ENCODE measurements around the gene KRTAP10-11. TPM values are rescaled to one million over a fixed set of nuclear protein-coding genes. Genes with fewer than 3 reads are reported as not detected.
"Not testable (repeated sequence)": the region's sequence is repeated elsewhere in the genome, so short reads cannot be mapped to it uniquely, and the experiment has no call there.

KRTAP10-11 gene
- polyA plus RNA-seq, 3 donors: not detected

DNA sequence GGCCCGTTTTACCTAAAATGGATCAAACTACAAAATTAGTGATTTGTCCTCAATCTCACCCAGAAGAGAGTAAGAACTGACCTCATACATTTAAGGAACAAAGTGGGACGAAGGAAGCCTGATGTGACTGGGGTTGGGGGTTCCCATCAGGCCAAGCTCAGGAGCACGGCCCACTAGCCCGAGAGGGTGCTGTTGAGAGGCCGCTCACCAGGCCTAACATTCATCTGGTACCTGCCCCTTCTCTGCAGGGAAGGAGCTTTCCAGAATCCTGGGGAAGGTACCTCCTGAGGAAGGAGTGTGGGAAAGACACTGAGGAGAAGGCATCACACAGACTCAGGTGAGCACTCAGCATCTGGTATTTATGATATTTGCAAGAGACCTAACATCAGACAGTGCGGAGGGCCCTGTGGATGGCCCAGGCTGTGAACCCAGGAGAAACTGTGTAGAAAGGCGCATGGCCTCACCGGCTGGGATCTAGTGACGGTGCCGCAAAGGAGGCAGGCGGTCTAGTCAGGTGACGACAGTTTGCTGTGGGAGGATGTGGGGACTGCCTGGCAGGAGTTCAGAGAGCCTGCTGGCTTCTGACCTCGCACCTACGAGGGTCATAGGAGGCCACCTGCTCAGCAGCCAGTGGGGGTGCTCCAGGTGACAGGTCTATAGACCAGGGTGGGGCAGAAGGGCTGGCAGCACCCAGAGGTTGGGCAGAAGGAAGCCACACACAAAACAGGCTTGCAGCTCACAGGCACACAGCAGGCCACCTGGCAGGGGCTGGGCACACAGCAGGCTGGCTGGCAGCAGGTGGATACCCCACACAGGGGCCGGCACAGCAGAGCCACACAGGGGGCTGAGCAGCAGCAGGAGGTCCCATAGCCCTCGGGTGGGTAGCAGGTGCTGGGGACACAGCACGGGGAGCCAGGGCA is 7.7 kb downstream of the KRTAP10-11 start:
- H3K27ac ChIP-seq (ENCODE audit: low read depth, low read length): no peak overlapping the region
- WGBS, 3 donors: 65 to 82% (median 81%) methylated on average over 17 of the region's 17 CpGs

DNA sequence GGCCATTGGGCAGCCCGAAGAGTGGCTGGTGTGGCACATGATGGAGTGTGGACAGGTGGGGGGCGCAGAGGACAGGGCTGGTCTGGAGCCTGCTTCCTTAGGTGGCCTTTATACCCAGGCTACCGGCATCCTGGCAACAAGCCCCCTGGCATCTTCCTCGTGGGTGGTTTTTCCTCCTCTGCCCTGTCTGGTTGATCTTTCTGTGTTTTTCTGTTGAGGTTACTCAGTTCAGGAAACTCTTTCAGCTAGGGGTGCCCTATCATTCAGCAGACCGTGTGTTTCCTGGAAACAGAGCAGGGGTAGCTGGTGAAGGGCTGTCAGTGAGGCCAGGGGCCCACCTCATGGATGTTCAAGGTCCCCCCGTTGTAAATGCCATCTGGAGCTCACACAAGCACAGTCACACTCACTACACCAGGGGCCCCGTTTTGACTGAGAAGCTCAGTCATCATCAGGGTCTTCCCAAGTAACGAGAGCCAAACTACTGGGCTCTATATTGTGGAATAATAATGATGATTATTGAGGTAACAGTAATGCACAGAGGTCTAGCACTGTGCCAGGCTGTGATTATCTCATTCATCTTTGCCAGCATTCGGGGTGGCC is 8.5 kb downstream of the KRTAP10-11 start, which contains the start of gene KRTAP12-4:
Gene KRTAP12-4 (minus strand): TSS at position 84 of the 600 bp plus-strand sequence. CDS start 45 bp downstream, at position 39.
- H3K27ac ChIP-seq (ENCODE audit: low read depth, low read length): no peak within 1 kb of the TSS
- WGBS, 3 donors: 66 to 67% (median 66%) methylated on average over 8 to 9 of the region's 9 CpGs

DNA sequence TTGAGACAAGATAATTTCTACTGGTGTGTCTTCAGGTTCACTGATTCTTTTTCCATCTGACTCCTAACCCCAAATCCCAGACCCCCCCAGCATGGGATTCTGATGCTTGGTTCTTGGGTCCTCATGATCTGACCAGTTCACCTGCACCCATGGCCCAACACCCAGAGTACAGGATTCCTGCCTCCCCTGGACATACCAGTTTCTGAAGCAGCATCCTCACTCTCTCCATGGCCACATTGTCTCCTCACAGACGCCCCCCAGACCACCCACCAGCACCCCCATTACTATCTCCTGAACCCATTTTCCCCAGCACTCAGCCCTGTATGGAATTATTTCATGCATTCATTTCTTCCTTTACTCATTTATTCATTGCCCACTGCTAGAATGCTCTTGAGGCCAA is 10.7 kb downstream of the KRTAP10-11 start:
- H3K27ac ChIP-seq (ENCODE audit: low read depth, low read length): no peak overlapping the region
- WGBS, 3 donors: 35 to 76% (median 47%) methylated on average over 1 of the region's 1 CpG

DNA sequence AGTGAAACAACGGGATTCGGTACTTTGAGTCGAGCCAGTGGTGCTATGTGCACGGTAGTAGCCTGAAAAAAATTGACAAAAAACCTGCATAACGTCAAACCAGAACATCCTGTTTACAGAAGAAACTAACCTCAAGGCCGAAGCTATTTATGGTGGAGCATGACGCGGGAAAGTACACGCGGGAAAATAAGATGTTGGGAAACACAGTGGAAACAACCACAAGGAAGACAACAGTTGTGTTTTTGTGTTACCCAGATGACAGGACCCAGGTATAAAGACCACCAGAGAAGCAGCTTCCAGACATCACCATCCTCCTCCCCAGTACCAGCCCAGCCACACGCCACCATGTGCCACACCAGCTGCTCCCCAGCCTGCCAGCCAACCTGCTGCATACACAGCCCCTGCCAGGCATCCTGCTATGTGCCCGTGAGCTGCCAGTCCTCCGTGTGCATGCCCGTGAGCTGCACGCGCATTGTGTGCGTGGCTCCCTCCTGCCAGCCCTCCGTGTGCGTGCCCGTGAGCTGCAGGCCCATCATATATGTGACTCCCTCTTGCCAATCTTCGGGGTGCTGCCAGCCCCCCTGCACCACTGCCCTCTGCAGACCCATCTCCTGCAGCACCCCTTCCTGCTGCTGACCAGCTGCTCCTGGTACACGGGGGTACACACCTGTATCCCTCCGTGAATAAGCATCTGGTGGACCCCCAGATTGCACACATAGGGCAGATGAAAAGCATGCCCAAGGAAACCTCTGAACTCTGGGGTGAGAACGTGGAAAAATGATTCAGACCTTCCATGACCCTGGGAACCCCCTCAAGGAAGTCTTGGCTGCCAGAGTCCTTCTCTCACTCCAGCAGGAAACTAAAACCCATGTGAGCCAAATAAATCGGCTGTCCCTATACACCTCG is 11.7 kb downstream of the KRTAP10-11 start, which contains the start of gene KRTAP12-3:
Gene KRTAP12-3 (plus strand): TSS at position 298 of the 906 bp plus-strand sequence. CDS start 48 bp downstream, at position 346.
- H3K27ac ChIP-seq (ENCODE audit: low read depth, low read length): no peak within 1 kb of the TSS
- WGBS, 3 donors: 62 to 68% (median 68%) methylated on average over 26 of the region's 26 CpGs

DNA sequence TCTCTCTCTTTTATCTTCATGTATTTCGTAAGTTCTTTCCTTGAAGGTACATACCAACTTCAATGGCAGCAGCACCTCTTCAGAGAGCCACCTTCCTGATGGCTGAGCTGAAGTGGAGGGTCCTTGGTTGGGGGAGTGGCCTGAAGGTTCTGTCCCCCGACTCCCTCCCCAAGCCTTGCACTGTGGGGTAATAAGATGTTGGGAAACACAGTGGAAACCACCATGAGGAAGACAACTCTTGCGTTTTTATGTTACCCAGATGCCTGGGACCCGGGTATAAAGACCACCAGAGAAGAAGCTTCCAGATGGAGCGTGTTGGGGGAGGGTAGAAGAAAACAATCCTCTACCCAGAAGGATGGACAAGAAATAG is 12.3 kb downstream of the KRTAP10-11 start:
- 72 to 76% (median 72%) methylated on average over 5 of the region's 5 CpGs for WGBS, 3 donors

DNA sequence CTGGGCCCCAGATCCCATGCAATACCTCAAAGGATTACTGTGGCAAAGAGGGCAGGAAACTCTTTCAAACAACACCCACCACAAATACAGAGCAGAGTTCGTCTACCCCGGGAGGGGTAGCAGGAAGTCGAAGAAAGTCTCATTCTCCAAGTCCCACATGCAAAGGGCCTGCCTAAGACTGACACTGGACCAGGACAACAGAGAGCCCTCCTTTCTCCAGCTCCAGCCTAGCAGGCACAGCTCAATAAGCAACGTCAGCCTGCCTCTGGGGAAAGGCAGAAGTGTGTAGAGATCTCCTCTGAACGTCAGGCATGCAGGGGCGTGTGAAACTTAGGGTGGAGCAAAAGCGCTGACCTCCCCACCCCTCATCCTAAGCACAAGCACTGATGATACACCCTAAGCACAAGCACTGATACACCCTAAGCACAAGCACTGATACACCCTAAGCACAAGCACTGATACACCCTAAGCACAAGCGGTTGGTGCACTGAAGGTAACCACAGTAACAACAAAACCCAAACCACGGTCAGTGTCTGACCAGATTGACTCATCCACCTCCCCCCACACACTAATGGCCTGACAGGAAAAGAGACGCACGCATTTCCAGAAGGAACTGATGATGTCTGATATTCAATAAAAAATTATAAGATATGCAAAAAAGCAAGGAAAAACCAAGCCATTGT is 12.8 kb downstream of the KRTAP10-11 start:
- no peak overlapping the region for H3K27ac ChIP-seq (ENCODE audit: low read depth, low read length)
- 44 to 57% (median 49%) methylated on average over 11 of the region's 11 CpGs for WGBS, 3 donors

More for the DNA sequence above, 12.3 kb downstream of the KRTAP10-11 start:
- no peak overlapping the region for H3K27ac ChIP-seq (ENCODE audit: low read depth, low read length)

DNA sequence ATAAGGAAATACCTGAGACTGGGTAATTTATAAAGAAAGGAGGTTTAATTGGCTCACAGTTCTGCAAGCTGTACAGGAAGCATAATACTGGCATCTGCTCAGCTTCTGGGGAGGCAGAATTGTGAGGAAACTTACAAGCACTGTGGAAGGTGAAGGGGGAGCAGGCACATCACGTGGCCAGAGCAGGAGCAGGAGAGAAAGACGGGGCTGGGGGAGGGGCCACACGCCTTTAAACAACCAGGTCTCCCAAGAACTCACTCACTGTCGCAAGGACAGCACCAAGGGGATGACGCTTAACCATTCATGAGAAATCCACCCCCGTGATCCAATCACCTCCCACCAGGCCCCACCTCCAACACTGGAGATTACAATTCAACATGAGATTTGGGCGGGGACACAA is 15.4 kb downstream of the KRTAP10-11 start:
- 32 to 65% (median 44%) methylated on average over 7 of the region's 7 CpGs for WGBS, 3 donors
- not testable (repeated sequence) for H3K27ac ChIP-seq (ENCODE audit: low read depth, low read length)

DNA sequence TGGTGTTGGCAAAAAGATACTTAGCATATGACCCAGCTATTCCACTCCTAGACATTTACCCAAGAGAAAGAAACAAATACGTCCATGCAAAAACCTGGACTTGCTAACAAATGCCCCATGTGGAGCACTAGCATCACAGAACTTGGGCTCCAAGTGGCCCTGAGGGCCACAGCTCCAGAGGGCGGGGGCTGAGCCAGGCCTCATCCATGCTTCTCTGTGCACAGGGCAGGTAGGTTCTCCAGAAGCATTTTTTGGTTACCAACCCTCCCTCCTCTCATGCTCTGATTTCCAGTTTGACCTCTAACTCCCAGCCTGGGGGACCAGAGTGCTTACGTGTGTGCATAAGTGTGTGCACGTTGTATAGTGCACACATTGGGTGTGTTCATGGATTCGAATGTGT is 18.5 kb downstream of the KRTAP10-11 start:
- 76 to 86% (median 85%) methylated on average over 5 of the region's 5 CpGs for WGBS, 3 donors
- no peak overlapping the region for H3K27ac ChIP-seq (ENCODE audit: low read depth, low read length)

DNA sequence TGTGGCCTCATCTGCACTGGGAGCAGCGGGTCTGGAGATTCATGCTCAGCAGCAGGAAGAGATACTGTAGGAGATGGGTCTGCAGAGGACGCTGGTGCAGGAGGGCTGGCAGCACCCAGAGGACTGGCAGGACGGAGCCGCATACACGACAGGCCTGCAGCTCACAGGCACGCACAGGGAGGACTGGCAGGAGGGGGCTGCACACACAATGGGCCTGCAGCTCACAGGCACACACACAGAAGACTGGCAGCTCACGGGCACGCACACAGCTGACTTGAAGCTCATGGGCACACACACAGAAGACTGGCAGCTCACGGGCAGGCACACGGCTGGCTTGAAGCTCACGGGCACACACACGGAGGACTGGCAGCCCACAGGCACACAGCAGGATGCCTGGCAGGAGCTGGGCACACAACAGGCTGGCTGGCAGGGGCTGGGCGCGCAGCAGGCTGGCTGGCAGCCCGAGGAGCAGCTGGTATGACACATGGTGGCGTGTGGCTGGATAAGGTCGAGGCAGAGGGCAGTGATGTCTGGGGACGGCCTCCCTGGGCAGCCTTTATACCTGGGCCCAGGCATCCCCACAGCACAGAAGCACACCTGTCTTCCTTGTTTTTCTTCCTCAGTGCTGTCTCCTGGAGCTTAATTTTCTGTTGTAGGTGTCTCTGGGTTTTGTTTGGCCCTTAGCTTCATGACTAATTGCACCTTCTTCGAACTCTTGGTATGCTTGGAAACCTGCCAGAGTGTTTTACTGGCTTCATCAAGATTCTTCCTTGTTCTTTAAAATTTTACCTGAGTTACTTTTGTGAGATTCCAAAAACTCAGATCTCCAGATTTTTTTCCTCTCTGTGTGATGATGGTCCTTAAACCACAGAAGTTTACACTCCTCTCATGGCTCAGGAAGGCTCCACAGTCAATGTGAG is 20.4 kb downstream of the KRTAP10-11 start, which contains the start of gene KRTAP12-2:
Gene KRTAP12-2 (minus strand): TSS at position 527 of the 920 bp plus-strand sequence. CDS start 41 bp downstream, at position 486.
- no peak within 1 kb of the TSS for H3K27ac ChIP-seq (ENCODE audit: low read depth, low read length)
- 58 to 72% (median 69%) methylated on average over 19 of the region's 19 CpGs for WGBS, 3 donors

DNA sequence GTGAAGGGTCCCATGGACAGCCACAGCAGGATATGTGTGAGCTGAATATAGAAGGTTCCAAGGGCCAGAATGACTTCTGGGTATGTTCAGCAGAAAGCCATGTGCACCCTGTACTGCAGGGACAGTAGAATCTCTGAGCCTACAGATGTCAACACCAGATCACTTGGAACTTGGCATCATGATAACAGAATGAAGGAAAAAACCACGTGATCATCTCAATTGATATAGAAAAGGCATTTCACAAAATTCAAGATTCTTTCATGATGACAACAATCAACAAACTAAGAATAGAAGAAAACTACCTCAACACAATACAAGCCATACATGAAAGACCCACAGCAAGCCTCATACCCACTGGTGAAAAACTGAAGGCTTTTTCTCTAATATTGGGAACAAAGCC is 21.4 kb downstream of the KRTAP10-11 start:
- WGBS, 3 donors: 59 to 84% (median 70%) methylated on average over 1 of the region's 1 CpG
- no peak overlapping the region for H3K27ac ChIP-seq (ENCODE audit: low read depth, low read length)

DNA sequence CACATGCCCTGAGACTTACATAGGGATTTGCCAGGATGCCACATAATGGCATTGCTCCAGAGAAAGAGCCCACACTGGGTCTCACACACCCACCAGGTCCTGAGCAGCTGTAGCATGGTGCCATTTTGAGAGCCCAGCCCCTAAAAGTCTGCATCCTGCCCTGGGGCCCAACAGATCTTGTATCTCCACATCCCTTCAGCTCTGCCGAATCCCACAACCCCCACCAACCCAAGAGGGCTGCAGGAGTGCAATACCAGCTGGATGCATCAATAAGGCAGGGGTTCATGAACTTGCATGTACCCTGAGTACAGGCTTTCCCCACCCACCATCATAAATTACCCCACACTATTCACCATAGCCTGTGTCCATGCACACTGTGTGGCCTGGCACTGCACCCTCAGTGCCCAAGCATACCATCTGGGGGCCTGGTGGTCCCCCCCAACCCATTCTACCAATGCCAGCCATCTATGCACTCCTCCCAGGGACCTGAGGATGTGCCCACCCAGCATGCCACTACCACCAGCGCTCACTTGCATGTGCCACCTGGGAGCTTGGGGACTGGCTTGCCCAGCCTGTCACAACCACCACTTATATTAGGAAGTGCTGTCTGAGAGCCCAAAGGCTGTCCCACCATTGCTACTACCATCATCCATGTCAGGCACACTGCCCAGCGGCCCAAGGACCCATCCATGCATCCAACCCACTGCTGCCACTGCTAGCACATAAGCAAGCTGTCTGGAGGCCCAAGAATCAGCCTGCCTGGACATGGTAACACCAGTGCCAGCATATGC is 24.6 kb downstream of the KRTAP10-11 start:
- no peak overlapping the region for H3K27ac ChIP-seq (ENCODE audit: low read depth, low read length)
- WGBS, 3 donors: 55 to 85% (median 70%) methylated on average over 3 of the region's 3 CpGs

DNA sequence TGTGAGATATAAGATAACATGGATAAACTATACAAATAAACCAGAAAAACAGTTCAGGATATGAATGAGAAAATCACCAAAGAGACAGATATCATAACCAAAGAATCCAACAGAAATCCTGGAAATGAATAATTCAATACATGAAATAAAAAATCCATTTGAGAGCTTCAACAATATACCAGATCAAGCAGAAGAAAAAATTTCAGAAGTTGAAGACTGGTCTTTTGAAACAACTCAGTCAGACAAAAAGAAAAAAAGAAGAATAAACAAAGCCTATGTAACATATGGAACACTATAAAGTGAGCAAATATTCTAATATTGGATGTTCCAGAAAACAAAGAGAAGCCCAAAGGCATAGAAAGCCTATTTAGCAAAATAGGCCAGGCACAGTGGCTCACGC is 25.7 kb downstream of the KRTAP10-11 start:
- no peak overlapping the region for H3K27ac ChIP-seq (ENCODE audit: low read depth, low read length)
- 94 to 100% (median 97%) methylated on average over 1 of the region's 1 CpG for WGBS, 3 donors

DNA sequence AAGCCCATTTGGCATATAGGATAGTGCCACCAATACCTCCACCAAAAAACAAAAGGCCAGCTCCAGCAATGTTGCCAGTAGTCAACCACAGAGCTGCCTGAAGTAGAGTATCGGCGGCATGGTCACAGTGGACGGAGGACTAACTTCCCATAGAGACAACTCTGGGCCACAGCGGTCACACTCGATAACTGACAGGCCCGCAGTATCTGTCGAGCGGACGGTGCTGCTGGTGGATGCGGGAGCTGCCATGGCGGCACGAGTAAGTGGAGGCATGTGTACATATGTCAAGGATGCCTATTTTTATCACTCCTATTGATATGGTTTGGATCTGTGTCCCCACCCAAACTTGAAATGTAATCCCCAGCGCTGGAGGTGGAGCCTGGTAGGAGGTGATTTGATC is 31.7 kb downstream of the KRTAP10-11 start:
- WGBS, 3 donors: 90 to 91% (median 91%) methylated on average over 13 of the region's 13 CpGs
- H3K27ac ChIP-seq (ENCODE audit: low read depth, low read length): no peak overlapping the region

DNA sequence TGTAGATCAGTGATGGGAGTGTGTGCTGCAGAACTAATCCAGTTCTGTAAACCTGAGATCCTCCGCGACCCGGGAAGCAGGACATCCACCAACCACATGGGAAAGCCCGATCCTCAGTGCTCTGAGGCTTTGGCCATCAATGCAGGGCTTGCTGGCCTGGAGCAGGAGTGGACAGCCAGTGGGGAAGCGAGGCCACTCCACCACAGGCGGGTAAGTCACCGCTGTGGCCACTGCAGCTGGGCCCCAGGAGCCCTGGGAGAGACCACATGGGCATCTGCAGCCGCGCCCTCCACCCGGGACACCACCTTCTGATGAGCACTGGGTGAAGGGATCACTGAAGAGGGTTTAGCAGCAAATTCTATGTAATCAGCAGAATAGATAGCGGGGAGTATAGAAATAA is 34.9 kb downstream of the KRTAP10-11 start:
- WGBS, 3 donors: 69 to 85% (median 77%) methylated on average over 11 of the region's 11 CpGs
- H3K27ac ChIP-seq (ENCODE audit: low read depth, low read length): no peak overlapping the region

DNA sequence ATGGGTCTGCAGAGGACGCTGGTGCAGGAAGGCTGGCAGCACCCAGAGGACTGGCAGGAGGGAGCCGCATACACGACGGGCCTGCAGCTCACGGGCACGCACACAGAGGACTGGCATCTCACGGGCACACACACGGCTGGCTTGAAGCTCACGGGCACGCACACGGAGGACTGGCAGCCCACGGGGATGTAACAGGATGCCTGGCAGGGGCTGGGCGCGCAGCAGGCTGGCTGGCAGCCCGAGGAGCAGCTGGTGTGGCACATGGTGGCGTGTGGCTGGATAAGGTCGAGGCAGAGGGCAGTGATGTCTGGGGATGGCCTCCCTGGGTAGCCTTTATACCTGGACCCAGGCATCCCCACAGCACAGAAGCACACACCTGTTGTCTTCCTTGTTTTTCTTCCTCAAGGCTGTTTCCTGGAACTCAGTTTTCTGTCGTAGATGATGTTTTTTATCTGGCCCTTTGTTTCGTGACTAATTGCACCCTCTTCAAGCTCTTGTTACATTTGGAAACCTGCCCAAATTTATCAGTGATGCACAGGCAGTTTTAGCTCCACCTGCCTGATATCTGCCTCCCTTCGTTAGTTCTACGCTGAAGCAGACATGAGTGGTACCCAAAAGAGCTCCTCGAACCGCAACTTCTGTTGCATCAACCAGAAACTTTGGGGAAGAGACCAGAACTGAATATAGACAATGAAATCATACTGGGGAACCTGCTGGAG is 35.8 kb downstream of the KRTAP10-11 start, which contains the start of gene KRTAP12-1:
Gene KRTAP12-1 (minus strand): TSS at position 303 of the 719 bp plus-strand sequence. CDS start 40 bp downstream, at position 263.
- H3K27ac ChIP-seq (ENCODE audit: low read depth, low read length): no peak within 1 kb of the TSS
- 67 to 79% (median 74%) methylated on average over 23 of the region's 23 CpGs for WGBS, 3 donors

Data from adipose tissue (tissue), 3 donors.